ENCODE data around the gene LRGUK. TPM values are rescaled to one million over a fixed set of nuclear protein-coding genes. Genes with fewer than 3 reads are reported as not detected.

The LRGUK gene
- total RNA-seq, 1 experiment from 2014 or later: 0.49 TPM

DNA sequence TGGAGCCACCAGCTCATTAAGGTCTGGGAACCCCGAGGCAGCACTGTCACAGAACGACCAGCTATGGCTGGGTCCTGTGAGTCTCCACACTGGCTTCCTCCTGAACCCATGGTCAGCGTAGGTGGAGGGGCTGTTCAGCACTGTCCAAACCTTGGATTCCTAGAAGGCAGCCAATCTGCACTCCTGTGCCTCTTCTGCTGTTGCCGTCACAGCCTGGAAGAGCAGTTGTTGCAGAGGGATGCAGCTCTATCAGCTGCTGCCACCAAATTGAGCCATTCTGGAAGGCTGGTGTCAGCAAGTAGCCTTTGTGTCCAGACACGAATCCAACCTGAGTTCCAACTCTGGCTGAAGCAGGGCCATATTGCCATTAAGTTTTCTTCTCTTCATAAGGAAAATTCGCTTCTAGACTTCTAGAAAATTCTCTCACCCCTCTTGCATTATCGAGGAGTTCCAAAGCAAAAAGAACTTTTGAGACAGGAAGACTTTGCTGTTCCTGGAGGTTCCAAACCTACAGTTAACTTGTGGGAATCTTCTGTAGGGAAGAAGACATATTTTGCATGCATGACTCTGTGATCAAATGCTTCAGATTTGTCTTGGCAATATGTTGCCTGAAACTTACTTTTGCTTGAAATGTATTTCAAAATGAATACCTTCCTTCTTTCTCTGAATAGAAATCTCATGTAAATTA, 84.0 kb downstream of the LRGUK start:
- POLR2A ChIA-PET: no interaction called here
- TF ChIP-seq TCF7L2 (IDR thresholded peaks at IDR 0.05; ENCODE audit: borderline replicate concordance, extremely low read depth, insufficient read depth, insufficient read length) (no peak), POLR2AphosphoS5 (IDR thresholded peaks at IDR 0.05; ENCODE audit: low read depth, low read length) (no peak), POLR2A (IDR thresholded peaks at IDR 0.05; ENCODE audit: borderline replicate concordance, extremely low read depth, insufficient read depth, insufficient read length) (no peak), CEBPB (IDR thresholded peaks at IDR 0.05; ENCODE audit: low read depth) (no peak), ZNF274 (IDR thresholded peaks at IDR 0.05; ENCODE audit: low read depth, low read length) (no peak), YY1 (IDR thresholded peaks at IDR 0.05; ENCODE audit: extremely low read depth, insufficient replicate concordance, low read depth, low read length) (no peak)
- no TSS peak for BruUV-seq (replicated peaks)
- H3K9me3 ChIP-seq (ENCODE audit: control insufficient read depth in 1 of 2, insufficient read depth in 1 of 2, low read depth in 1 of 2, low read length in 2 of 2): no peaks in the 10 kb centered on the region
- RAD21 ChIA-PET (ENCODE audit: low non-redundant PET in 1 of 2, low total read pairs in 2 of 2, uncharacterized antibody in 2 of 2, unreplicated experiment in 2 of 2): no interaction called here
- ATAC-seq (no peak), DNase-seq (ENCODE audit: low read depth, low spot score) (no peak)
- H3K4me2 ChIP-seq (ENCODE audit: low read length): no peak overlapping the region
- no peak overlapping the region for H2AFZ ChIP-seq (ENCODE audit: low read depth, low read length, poor library complexity, severe bottlenecking)
- no peak overlapping the region for H3K27ac ChIP-seq (ENCODE audit: low read depth, low read length)
- H3K4me1 ChIP-seq (ENCODE audit: control insufficient read depth in 1 of 2, insufficient read depth in 2 of 2, low read length in 2 of 2): no peaks in the 10 kb centered on the region
- intact Hi-C loops (cut with micrococcal nuclease): no loop called here
- no peaks in the 10 kb centered on the region for H3K36me3 ChIP-seq (ENCODE audit: control insufficient read depth in 1 of 2, insufficient read depth in 2 of 2, low read length in 2 of 2)
- H3K4me3 ChIP-seq (replicated peaks in 1 of 2; ENCODE audit: low read depth in 1 of 2, low read length in 2 of 2): no peak overlapping the region
- no peaks in the 10 kb centered on the region for H3K79me2 ChIP-seq (ENCODE audit: insufficient read depth, low read length)
- H3K9me2 ChIP-seq (ENCODE audit: insufficient read depth): no peaks in the 10 kb centered on the region
- no peaks in the 10 kb centered on the region for H4K20me1 ChIP-seq (ENCODE audit: insufficient read depth)
- H3K27me3 ChIP-seq (ENCODE audit: insufficient read depth, low read length): no peaks in the 10 kb centered on the region
- no peak overlapping the region for H3K9ac ChIP-seq (ENCODE audit: low read length)
- CTCF ChIA-PET: no interaction called here

DNA sequence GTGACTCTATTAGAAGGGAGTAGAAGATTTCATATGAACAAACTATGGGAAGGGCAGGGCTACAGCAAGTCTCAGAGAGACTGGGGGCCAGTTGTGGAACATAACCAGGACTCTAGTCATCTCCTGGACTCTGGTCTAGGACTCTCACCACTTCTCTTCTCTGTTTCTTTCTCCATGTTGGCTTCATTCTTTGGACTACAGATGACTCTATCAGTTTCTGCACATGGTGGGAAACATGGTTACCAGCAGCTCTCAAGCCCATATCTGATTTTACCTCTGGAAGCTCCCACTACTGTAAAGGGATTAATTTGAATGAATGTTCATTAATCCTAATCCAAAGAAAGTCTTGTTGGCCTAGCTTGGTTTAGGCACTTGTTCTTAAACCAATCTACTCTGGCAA, 84.7 kb downstream of the LRGUK start:
- TF ChIP-seq EZH2phosphoT487 (IDR thresholded peaks at IDR 0.05; ENCODE audit: borderline replicate concordance): no peak
- TF ChIP-seq ELF1 (IDR thresholded peaks at IDR 0.05; ENCODE audit: borderline replicate concordance, low read depth): no peak
- TF ChIP-seq, protein P1, sequence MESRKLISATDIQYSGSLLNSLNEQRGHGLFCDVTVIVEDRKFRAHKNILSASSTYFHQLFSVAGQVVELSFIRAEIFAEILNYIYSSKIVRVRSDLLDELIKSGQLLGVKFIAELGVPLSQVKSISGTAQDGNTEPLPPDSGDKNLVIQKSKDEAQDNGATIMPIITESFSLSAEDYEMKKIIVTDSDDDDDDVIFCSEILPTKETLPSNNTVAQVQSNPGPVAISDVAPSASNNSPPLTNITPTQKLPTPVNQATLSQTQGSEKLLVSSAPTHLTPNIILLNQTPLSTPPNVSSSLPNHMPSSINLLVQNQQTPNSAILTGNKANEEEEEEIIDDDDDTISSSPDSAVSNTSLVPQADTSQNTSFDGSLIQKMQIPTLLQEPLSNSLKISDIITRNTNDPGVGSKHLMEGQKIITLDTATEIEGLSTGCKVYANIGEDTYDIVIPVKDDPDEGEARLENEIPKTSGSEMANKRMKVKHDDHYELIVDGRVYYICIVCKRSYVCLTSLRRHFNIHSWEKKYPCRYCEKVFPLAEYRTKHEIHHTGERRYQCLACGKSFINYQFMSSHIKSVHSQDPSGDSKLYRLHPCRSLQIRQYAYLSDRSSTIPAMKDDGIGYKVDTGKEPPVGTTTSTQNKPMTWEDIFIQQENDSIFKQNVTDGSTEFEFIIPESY (IDR thresholded peaks at IDR 0.05; ENCODE audit: extremely low read depth, insufficient replicate concordance, low read length): no peak
- no peaks in the 10 kb centered on the region for H3K36me3 ChIP-seq (ENCODE audit: control insufficient read depth in 1 of 2, insufficient read depth in 2 of 2, low read length in 2 of 2)
- no peak overlapping the region for H3K27ac ChIP-seq (ENCODE audit: low read depth, low read length)
- intact Hi-C loops (cut with micrococcal nuclease): no loop called here
- ATAC-seq (no peak), DNase-seq (ENCODE audit: low read depth, low spot score) (no peak)
- H3K9me2 ChIP-seq (ENCODE audit: insufficient read depth): no peaks in the 10 kb centered on the region
- ChIA-PET RAD21 (ENCODE audit: low non-redundant PET in 1 of 2, low total read pairs in 2 of 2, uncharacterized antibody in 2 of 2, unreplicated experiment in 2 of 2) (no interaction called here), CTCF (no interaction called here), POLR2A (no interaction called here)
- no peak overlapping the region for H2AFZ ChIP-seq (ENCODE audit: low read depth, low read length, poor library complexity, severe bottlenecking)
- H3K9ac ChIP-seq (ENCODE audit: low read length): no peak overlapping the region
- H4K20me1 ChIP-seq (ENCODE audit: insufficient read depth): no peaks in the 10 kb centered on the region
- no peak overlapping the region for H3K4me3 ChIP-seq (replicated peaks in 1 of 2; ENCODE audit: low read depth in 1 of 2, low read length in 2 of 2)
- no peaks in the 10 kb centered on the region for H3K9me3 ChIP-seq (ENCODE audit: control insufficient read depth in 1 of 2, insufficient read depth in 1 of 2, low read depth in 1 of 2, low read length in 2 of 2)
- no peaks in the 10 kb centered on the region for H3K27me3 ChIP-seq (ENCODE audit: insufficient read depth, low read length)
- H3K79me2 ChIP-seq (ENCODE audit: insufficient read depth, low read length): no peaks in the 10 kb centered on the region
- H3K4me1 ChIP-seq (ENCODE audit: control insufficient read depth in 1 of 2, insufficient read depth in 2 of 2, low read length in 2 of 2): no peaks in the 10 kb centered on the region
- no peak overlapping the region for H3K4me2 ChIP-seq (ENCODE audit: low read length)
- no TSS peak for BruUV-seq (replicated peaks)

All from HCT116 (cell line).